ENCODE measurements around the gene ALKBH1. TPM values are rescaled to one million over a fixed set of nuclear protein-coding genes. Genes with fewer than 3 reads are reported as not detected.

The ALKBH1 gene
- total and polyA plus RNA-seq, 2 of the 13 experiments (the other 11 are each of a cell fraction or from before 2014, with no cell fraction given) = 12.5 to 14.3 TPM

DNA sequence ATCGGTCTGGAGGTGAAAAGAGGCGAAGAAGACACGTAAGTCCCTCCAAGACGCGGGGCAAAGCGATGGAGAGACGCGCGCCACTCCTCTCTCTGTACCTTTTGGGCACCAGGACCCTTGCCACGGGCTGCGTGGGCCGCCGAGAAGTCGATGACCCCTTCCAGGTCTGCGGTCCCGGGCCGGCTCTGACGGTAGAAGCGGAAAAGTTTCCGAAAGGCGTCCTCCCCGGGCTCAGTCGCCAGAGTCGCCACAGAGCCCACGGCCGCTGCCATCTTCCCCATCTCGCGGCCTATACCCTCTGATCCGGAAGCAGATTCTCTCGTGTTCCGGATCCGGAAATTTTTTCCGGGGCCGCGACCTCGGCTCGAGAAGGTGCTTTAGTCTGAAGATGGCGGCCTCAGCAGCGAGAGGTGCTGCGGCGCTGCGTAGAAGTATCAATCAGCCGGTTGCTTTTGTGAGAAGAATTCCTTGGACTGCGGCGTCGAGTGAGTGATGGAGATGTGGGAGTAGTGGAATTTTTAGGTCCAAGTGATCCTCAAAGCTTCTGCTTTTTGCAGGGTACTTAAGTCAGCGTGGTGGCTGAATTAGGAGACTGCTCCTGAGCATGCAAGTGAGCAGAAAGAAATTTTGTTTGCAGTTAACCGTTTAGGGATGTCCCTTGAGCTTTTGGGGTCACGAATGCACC is at the start of gene ALKBH1, which contains the start of gene SLIRP (continued):
- TF ChIP-seq, protein P1, sequence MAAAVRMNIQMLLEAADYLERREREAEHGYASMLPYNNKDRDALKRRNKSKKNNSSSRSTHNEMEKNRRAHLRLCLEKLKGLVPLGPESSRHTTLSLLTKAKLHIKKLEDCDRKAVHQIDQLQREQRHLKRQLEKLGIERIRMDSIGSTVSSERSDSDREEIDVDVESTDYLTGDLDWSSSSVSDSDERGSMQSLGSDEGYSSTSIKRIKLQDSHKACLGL (CRISPR knock-in tag; IDR thresholded peaks at IDR 0.05) = no peak
- TF ChIP-seq ZNF430 (CRISPR knock-in tag; IDR thresholded peaks at IDR 0.05) (peak; percentile 55; the same call in 1 of the 2 replicates), ZNF749 (CRISPR knock-in tag; IDR thresholded peaks at IDR 0.05; ENCODE audit: borderline replicate concordance) (peak; percentile 47; the same call in 1 of the 2 replicates), ELF1 (CRISPR knock-in tag; IDR thresholded peaks at IDR 0.05) (peak; percentile 93), SUZ12 (IDR thresholded peaks at IDR 0.05; ENCODE audit: low read depth, low read length) (no peak), MEIS2 (CRISPR knock-in tag; IDR thresholded peaks at IDR 0.05) (peak; percentile 37; the same call in 1 of the 2 replicates), ZBTB42 (CRISPR knock-in tag; IDR thresholded peaks at IDR 0.05) (no peak), ZNF124 (CRISPR knock-in tag; IDR thresholded peaks at IDR 0.05) (0 out of 2 replicates have a peak, but pooled peaks have one; percentile 23), ZNF431 (CRISPR knock-in tag; IDR thresholded peaks at IDR 0.05; ENCODE audit: borderline replicate concordance, low read depth) (no peak), EZH2 (conservative IDR thresholded peaks at IDR 0.05; ENCODE audit: low read depth, low read length) (no peak), RBAK (CRISPR knock-in tag; IDR thresholded peaks at IDR 0.05) (no peak), FIP1L1 (IDR thresholded peaks at IDR 0.05; ENCODE audit: borderline replicate concordance, insufficient read depth, low read depth, low read length) (no peak), NFIC (IDR thresholded peaks at IDR 0.05; ENCODE audit: low read length) (peak; percentile 56; the same call in 1 of the 2 replicates), MTA1 (CRISPR knock-in tag; IDR thresholded peaks at IDR 0.05; ENCODE audit: borderline replicate concordance) (no peak)
- TF ChIP-seq, protein P2, sequence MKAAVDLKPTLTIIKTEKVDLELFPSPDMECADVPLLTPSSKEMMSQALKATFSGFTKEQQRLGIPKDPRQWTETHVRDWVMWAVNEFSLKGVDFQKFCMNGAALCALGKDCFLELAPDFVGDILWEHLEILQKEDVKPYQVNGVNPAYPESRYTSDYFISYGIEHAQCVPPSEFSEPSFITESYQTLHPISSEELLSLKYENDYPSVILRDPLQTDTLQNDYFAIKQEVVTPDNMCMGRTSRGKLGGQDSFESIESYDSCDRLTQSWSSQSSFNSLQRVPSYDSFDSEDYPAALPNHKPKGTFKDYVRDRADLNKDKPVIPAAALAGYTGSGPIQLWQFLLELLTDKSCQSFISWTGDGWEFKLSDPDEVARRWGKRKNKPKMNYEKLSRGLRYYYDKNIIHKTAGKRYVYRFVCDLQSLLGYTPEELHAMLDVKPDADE (CRISPR knock-in tag; IDR thresholded peaks at IDR 0.05) = no peak
- TF ChIP-seq, protein P3, sequence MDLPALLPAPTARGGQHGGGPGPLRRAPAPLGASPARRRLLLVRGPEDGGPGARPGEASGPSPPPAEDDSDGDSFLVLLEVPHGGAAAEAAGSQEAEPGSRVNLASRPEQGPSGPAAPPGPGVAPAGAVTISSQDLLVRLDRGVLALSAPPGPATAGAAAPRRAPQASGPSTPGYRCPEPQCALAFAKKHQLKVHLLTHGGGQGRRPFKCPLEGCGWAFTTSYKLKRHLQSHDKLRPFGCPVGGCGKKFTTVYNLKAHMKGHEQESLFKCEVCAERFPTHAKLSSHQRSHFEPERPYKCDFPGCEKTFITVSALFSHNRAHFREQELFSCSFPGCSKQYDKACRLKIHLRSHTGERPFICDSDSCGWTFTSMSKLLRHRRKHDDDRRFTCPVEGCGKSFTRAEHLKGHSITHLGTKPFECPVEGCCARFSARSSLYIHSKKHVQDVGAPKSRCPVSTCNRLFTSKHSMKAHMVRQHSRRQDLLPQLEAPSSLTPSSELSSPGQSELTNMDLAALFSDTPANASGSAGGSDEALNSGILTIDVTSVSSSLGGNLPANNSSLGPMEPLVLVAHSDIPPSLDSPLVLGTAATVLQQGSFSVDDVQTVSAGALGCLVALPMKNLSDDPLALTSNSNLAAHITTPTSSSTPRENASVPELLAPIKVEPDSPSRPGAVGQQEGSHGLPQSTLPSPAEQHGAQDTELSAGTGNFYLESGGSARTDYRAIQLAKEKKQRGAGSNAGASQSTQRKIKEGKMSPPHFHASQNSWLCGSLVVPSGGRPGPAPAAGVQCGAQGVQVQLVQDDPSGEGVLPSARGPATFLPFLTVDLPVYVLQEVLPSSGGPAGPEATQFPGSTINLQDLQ (CRISPR knock-in tag; IDR thresholded peaks at IDR 0.05) = peak; percentile 81; the same call in 1 of the 2 replicates
- TF ChIP-seq, protein P4, sequence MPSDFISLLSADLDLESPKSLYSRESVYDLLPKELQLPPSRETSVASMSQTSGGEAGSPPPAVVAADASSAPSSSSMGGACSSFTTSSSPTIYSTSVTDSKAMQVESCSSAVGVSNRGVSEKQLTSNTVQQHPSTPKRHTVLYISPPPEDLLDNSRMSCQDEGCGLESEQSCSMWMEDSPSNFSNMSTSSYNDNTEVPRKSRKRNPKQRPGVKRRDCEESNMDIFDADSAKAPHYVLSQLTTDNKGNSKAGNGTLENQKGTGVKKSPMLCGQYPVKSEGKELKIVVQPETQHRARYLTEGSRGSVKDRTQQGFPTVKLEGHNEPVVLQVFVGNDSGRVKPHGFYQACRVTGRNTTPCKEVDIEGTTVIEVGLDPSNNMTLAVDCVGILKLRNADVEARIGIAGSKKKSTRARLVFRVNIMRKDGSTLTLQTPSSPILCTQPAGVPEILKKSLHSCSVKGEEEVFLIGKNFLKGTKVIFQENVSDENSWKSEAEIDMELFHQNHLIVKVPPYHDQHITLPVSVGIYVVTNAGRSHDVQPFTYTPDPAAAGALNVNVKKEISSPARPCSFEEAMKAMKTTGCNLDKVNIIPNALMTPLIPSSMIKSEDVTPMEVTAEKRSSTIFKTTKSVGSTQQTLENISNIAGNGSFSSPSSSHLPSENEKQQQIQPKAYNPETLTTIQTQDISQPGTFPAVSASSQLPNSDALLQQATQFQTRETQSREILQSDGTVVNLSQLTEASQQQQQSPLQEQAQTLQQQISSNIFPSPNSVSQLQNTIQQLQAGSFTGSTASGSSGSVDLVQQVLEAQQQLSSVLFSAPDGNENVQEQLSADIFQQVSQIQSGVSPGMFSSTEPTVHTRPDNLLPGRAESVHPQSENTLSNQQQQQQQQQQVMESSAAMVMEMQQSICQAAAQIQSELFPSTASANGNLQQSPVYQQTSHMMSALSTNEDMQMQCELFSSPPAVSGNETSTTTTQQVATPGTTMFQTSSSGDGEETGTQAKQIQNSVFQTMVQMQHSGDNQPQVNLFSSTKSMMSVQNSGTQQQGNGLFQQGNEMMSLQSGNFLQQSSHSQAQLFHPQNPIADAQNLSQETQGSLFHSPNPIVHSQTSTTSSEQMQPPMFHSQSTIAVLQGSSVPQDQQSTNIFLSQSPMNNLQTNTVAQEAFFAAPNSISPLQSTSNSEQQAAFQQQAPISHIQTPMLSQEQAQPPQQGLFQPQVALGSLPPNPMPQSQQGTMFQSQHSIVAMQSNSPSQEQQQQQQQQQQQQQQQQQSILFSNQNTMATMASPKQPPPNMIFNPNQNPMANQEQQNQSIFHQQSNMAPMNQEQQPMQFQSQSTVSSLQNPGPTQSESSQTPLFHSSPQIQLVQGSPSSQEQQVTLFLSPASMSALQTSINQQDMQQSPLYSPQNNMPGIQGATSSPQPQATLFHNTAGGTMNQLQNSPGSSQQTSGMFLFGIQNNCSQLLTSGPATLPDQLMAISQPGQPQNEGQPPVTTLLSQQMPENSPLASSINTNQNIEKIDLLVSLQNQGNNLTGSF (CRISPR knock-in tag; IDR thresholded peaks at IDR 0.05) = 0 out of 2 replicates have a peak, but pooled peaks have one; percentile 42
